Liver (tissue), 9 donors: ENCODE results near the gene SYNJ1. TPM values are rescaled to one million over a fixed set of nuclear protein-coding genes. Genes with fewer than 3 reads are reported as not detected.

ENCODE experiments used
- DNase-seq: peaks from one replicate; pipeline ENCODE4 v3.0.0-alpha.2; 2017; ENCODE audit warnings: low spot score
- H3K27ac ChIP-seq, 2 donors: one replicate each; pipeline ENCODE4 v1.7.0; 2013; ENCODE audit warnings: inconsistent platforms in 2 of 2, low read length in 2 of 2, control low read depth in 1 of 2, low read depth in 1 of 2, mild to moderate bottlenecking in 1 of 2
- H3K27me3 ChIP-seq, 4 donors: one replicate each; pipeline versions ENCODE4 v1.6.1 to v1.7.0; 2013; ENCODE audit warnings: low read length in 3 of 4, inconsistent platforms in 1 of 4, mild to moderate bottlenecking in 1 of 4, moderate library complexity in 1 of 4; ENCODE audit not compliant: control insufficient read depth in 4 of 4, insufficient read depth in 4 of 4
- H3K36me3 ChIP-seq, 4 donors: one replicate each; pipeline versions ENCODE4 v1.6.1 to v1.7.0; 2013; ENCODE audit warnings: low read length in 3 of 4, mild to moderate bottlenecking in 3 of 4, low read depth in 1 of 4, moderate library complexity in 1 of 4; ENCODE audit not compliant: control insufficient read depth in 4 of 4, insufficient read depth in 3 of 4
- H3K4me1 ChIP-seq, 4 donors: one replicate each; pipeline versions ENCODE4 v1.6.1 to v1.7.0; 2013; ENCODE audit warnings: low read length in 3 of 4, mild to moderate bottlenecking in 3 of 4, moderate library complexity in 1 of 4; ENCODE audit not compliant: control insufficient read depth in 4 of 4, insufficient read depth in 4 of 4
- H3K4me3 ChIP-seq, 3 donors: one replicate each; pipeline versions ENCODE4 v1.6.1 to v1.7.0; 2013; ENCODE audit warnings: low read length in 3 of 3, control low read depth in 1 of 3, low read depth in 1 of 3, mild to moderate bottlenecking in 1 of 3
- H3K9ac ChIP-seq, 2 donors: one replicate each; pipeline ENCODE4 v1.7.0; 2013; ENCODE audit warnings: low read length in 2 of 2, mild to moderate bottlenecking in 2 of 2, moderate library complexity in 2 of 2, control low read depth in 1 of 2, low read depth in 1 of 2
- H3K9me3 ChIP-seq, 4 donors: one replicate each; pipeline versions ENCODE4 v1.6.1 to v1.7.0; 2013; ENCODE audit warnings: low read length in 3 of 4; ENCODE audit not compliant: control insufficient read depth in 4 of 4
- ATF3 ChIP-seq: IDR thresholded peaks from 2 replicates; pipeline ENCODE4 v1.6.1; 2016; ENCODE audit warnings: antibody characterized with exemption
- CTCF ChIP-seq: fragments of 150-350 bp; IDR thresholded peaks from 2 replicates; pipeline ENCODE4 v1.5.1; 2017; ENCODE audit warnings: improper control_type of control experiment, low read depth, low read length; ENCODE audit not compliant: missing input control
- GABPA ChIP-seq, 2 donors: IDR thresholded peaks in 1 of 2; conservative IDR thresholded peaks in 1 of 2; 2 replicates each; pipeline ENCODE4 v1.6.1; 2016; ENCODE audit warnings: antibody characterized with exemption in 2 of 2, mild to moderate bottlenecking in 1 of 2, moderate library complexity in 1 of 2
- HNF4A ChIP-seq, 2 donors: conservative IDR thresholded peaks; 2 replicates each; pipeline ENCODE4 v1.6.1; 2016; ENCODE audit warnings: antibody characterized with exemption in 2 of 2, mild to moderate bottlenecking in 2 of 2
- NR2F2 ChIP-seq: IDR thresholded peaks from 2 replicates; pipeline ENCODE4 v1.6.1; 2016; ENCODE audit warnings: antibody characterized with exemption
- RXRA ChIP-seq, 2 donors: IDR thresholded peaks; 2 replicates each; pipeline ENCODE4 v1.6.1; 2017 to 2018; ENCODE audit warnings: antibody characterized with exemption in 2 of 2, mild to moderate bottlenecking in 1 of 2
- TAF1 ChIP-seq: conservative IDR thresholded peaks from 2 replicates; pipeline ENCODE4 v1.6.1; 2016; ENCODE audit warnings: antibody characterized with exemption, mild to moderate bottlenecking
- YY1 ChIP-seq: IDR thresholded peaks from 2 replicates; pipeline ENCODE4 v1.6.1; 2016; ENCODE audit warnings: antibody characterized with exemption, mild to moderate bottlenecking
- WGBS: extraction: QIAGEN DNeasy Blood & Tissue Kit; methylation state at CpG from one replicate; pipeline ENCODE4 v1.1.7; 2013; 5-methylcytosine and 5-hydroxymethylcytosine counted together
- polyA plus RNA-seq, 2 donors: library from polyadenylated mRNA; stranded (reverse) in 1 of 2; unstranded in 1 of 2; fragments of 200-250 nt in 1 of 2; fragments of >200 nt in 1 of 2; fragmentation: Nextera tagmentation in 1 of 2; extraction: Ambion mirVana in 1 of 2; gene quantifications; one replicate each; pipeline versions ENCODE4 v1.2.1 to v1.2.3, GENCODE V29; 2013 to 2015
- total RNA-seq, 2 donors: library from RNA; depleted of rRNA; stranded (reverse); fragments of >200 nt; gene quantifications; one replicate each; pipeline ENCODE4 v1.2.3, GENCODE V29; 2014
- TF ChIP-seq, protein P1 (sequence below): IDR thresholded peaks from 2 replicates; pipeline ENCODE4 v1.6.1; 2016; ENCODE audit warnings: antibody characterized with exemption
- TF ChIP-seq, protein P2 (sequence below): IDR thresholded peaks from 2 replicates; pipeline ENCODE4 v1.6.1; 2016; ENCODE audit warnings: antibody characterized with exemption
- TF ChIP-seq, protein P3 (sequence below): IDR thresholded peaks from 2 replicates; pipeline ENCODE4 v1.6.1; 2016; ENCODE audit warnings: antibody characterized with exemption, mild to moderate bottlenecking
- donor health status: healthy.
- donor health status: healthy.
- donor health status: healthy.
- donor health status: healthy.
- donor health status: healthy.

Gene SYNJ1
- total and polyA plus RNA-seq, 4 donors, result 2.5 to 7.2 (median 5.0) TPM

DNA sequence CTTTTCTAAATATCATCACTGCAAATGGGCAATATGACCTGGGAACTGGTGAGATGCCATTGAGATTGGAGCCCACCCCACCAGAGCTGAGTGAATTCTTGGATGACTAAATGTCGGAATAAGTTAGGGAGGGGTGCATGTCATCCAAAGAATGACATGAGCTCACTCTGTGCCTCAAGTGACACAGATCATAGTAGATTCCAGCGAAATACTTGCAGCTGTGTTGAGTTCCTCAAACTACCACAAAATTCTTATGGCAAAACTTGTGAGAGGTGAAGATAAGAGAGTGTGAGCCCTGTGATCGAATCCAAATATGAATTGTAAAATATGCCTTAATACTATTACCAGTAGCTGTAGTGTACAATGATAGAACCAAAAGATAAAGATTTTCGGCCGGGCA, 140.2 kb downstream of the SYNJ1 start:
- TF ChIP-seq, protein P1, sequence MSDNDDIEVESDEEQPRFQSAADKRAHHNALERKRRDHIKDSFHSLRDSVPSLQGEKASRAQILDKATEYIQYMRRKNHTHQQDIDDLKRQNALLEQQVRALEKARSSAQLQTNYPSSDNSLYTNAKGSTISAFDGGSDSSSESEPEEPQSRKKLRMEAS, result no peak
- TF ChIP-seq, protein P2, sequence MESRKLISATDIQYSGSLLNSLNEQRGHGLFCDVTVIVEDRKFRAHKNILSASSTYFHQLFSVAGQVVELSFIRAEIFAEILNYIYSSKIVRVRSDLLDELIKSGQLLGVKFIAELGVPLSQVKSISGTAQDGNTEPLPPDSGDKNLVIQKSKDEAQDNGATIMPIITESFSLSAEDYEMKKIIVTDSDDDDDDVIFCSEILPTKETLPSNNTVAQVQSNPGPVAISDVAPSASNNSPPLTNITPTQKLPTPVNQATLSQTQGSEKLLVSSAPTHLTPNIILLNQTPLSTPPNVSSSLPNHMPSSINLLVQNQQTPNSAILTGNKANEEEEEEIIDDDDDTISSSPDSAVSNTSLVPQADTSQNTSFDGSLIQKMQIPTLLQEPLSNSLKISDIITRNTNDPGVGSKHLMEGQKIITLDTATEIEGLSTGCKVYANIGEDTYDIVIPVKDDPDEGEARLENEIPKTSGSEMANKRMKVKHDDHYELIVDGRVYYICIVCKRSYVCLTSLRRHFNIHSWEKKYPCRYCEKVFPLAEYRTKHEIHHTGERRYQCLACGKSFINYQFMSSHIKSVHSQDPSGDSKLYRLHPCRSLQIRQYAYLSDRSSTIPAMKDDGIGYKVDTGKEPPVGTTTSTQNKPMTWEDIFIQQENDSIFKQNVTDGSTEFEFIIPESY, result no peak
- TF ChIP-seq RXRA (IDR thresholded peaks at IDR 0.05) (no peak), GABPA (IDR thresholded peaks at IDR 0.05 in 1 of 2, conservative IDR thresholded peaks at IDR 0.05 in 1 of 2) (no peak), CTCF (no peak), HNF4A (conservative IDR thresholded peaks at IDR 0.05) (no peak), ATF3 (no peak), TAF1 (no peak), NR2F2 (no peak)
- Histone ChIP-seq H3K4me1 (peaks cover 3 to 17% (median 7%) of the 10 kb centered on the region in 4 donors), H3K36me3 (no peaks in the 10 kb centered on the region), H3K9me3 (no peaks in the 10 kb centered on the region), H3K27me3 (no peaks in the 10 kb centered on the region), H3K27ac (no peak overlapping the region), H3K4me3 (no peak overlapping the region), H3K9ac (no peak overlapping the region)
- no peak for DNase-seq
- 97% methylated on average over 5 of the region's 5 CpGs for WGBS

DNA sequence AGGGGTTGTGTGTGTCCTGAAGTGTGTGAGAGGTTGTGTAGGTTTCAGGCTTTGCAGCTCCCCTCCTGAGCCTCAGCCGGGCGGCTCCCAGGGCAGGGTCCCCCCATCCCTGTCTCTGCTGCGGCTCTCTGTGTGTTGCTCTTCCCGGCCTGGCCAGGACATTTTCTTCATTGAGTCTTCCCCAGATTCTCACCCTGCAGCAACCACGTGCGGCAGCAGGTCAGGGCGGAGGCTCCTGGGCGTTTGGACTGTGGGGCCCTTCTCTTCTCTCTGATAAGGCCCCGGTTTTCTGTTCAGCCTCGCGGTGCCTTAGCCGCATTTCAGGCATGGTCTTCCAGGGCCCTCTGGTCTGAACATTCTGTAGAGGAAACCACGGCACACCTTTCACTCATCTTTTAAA, 140.7 kb downstream of the SYNJ1 start:
- WGBS, result 85% methylated on average over 13 of the region's 13 CpGs
- TF ChIP-seq YY1, result no peak
- TF ChIP-seq, protein P3, sequence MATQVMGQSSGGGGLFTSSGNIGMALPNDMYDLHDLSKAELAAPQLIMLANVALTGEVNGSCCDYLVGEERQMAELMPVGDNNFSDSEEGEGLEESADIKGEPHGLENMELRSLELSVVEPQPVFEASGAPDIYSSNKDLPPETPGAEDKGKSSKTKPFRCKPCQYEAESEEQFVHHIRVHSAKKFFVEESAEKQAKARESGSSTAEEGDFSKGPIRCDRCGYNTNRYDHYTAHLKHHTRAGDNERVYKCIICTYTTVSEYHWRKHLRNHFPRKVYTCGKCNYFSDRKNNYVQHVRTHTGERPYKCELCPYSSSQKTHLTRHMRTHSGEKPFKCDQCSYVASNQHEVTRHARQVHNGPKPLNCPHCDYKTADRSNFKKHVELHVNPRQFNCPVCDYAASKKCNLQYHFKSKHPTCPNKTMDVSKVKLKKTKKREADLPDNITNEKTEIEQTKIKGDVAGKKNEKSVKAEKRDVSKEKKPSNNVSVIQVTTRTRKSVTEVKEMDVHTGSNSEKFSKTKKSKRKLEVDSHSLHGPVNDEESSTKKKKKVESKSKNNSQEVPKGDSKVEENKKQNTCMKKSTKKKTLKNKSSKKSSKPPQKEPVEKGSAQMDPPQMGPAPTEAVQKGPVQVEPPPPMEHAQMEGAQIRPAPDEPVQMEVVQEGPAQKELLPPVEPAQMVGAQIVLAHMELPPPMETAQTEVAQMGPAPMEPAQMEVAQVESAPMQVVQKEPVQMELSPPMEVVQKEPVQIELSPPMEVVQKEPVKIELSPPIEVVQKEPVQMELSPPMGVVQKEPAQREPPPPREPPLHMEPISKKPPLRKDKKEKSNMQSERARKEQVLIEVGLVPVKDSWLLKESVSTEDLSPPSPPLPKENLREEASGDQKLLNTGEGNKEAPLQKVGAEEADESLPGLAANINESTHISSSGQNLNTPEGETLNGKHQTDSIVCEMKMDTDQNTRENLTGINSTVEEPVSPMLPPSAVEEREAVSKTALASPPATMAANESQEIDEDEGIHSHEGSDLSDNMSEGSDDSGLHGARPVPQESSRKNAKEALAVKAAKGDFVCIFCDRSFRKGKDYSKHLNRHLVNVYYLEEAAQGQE, result no peak
- no peak overlapping the region for H3K9ac ChIP-seq
- no peaks in the 10 kb centered on the region for H3K27me3 ChIP-seq
- no peak overlapping the region for H3K4me3 ChIP-seq
- H3K27ac ChIP-seq, result no peak overlapping the region
- H3K36me3 ChIP-seq, result no peaks in the 10 kb centered on the region
- no peak for DNase-seq
- H3K9me3 ChIP-seq, result no peaks in the 10 kb centered on the region
- H3K4me1 ChIP-seq, result peaks cover under 1 to 14% (median 5%) of the 10 kb centered on the region in 4 donors
